HG03045 (cell line): ENCODE data around the gene LMOD3.
A peak's percentile ranks its signal among the peaks of the same experiment; 100 is the strongest.

ENCODE experiments used
- ATAC-seq: cut with Tn5 transposase; IDR thresholded peaks from one replicate; pipeline ENCODE4 v1.9.1; 2021; ENCODE audit warnings: mild to moderate bottlenecking, moderate library complexity; ENCODE audit not compliant: unreplicated experiment

The LMOD3 gene

DNA sequence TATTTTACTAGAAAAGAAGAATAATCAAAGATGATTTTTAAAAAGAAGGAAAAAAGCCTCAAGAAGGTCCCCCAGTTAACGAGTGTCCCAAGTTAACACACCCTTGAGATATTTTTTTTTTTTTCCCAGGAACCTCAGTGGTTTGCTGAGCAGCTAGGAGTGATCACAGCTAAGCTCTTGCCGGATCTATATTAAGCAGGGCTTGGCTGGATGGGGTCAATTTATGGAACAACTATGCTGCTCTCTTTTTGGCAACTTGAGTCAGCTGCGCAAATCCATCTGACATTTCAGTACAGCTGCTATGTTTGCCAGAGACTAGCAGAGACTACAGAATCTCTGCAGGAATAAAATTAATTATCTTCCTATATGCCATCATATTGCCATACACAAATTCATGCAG lies at the start of gene LMOD3:
LMOD3 (minus strand) TSS at position 193 of the 400 bp plus-strand sequence. CDS start 209 bp downstream, outside the sequence.
- ATAC-seq: no peak

DNA sequence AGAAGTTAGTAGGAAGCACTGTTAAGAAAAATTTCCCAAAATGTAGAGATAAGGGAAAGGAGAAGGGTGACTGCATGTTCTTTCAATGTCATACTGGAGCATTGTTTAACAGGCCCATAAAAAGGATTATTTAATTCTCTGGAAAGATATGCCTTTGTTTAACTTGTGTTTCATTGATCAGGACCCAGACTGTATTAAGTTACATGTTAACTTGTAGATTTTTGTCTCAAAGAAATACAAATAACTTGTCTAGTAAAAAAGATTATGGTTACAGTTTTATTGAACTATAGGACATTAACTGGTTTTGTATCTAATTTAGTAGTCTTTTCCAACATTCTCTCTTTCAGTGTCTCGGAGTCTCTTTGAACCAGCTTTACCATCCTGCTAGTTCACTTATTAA lies 49.7 kb upstream of the LMOD3 start:
- ATAC-seq: no peak

DNA sequence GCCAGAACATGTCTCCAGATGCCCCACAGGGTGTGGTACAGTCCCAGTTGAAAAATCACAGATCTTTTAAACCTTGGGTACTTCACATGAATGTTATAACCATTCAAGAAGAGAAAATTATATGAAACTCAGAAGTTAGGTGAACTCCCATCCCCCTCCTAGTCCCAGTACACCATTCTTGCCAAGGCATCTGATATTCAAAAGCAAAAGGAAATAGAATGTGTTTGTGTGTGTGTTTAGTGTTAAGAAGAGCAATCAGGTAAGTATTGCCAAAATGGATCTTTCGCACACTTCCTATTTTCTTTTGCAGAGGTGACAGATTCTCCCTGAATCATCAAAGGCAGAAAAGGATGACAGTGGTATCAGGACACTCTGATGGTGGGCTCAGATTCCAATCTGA lies 44.1 kb upstream of the LMOD3 start:
- no peak for ATAC-seq

- no peak for ATAC-seq
Observed at GRCh38 chr3:69165744-69166143, 43.3 kb upstream of the LMOD3 start.

DNA sequence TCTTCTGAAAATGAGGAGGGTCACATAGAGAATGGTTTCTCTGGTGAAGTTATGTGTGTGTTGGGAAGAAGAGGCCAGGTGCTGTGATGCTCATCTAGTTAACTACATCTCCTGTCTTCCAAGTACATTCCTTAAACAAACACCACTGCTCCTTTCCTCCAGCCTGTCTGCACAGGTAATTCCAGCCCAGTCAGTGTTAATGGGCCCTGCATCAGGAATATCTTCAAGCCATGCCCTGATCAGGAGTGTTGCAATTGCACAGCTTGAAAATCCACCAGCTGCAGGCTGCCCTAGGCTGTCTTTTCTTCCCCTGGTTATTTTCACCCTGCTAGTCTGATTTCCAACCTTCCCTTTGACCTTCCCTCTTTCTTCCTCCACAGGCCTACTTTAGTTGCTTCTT lies 41.9 kb upstream of the LMOD3 start:
- ATAC-seq: no peak

GRCh38 chr3:69162308-69162980 lies 40.0 kb upstream of the LMOD3 start:
- no peak for ATAC-seq

DNA sequence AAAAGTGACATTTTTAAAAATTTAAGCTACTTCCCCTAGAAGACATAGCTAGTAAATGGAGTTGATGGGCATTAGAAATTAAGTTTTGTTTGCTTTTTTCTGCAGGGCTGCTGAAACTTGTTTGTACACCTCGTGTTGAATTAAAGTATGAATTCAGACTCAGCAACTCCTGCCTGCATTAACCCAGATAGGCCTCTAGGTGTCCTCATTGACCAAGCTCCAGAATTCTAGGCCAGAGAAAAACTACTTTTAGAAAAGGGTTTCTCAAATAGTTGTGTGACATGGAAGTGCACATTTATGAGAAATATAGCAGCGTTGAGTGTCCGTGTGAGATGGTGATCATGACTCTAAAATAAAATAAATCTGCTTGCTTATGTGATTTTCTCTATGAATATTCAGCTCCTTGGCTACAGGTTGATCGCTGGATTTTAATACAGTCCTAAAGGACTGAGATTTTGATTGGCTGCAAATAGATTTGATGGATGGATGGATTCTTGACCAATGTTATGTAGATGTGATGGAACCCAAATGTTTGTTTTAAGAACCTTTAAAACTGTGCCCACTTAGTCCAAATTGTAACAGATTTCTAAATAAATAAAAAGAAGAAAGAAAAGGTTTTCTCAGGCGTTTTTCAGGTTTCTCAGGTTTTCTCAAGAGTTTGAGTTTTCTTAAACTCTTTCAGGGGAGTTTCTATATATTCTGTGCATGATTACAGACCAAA lies 39.4 kb upstream of the LMOD3 start:
- ATAC-seq: no peak

- no peak for ATAC-seq
Observed at GRCh38 chr3:69160525-69160924, 38.1 kb upstream of the LMOD3 start.

GRCh38 chr3:69160107-69160506 lies 37.7 kb upstream of the LMOD3 start:
- ATAC-seq: no peak

DNA sequence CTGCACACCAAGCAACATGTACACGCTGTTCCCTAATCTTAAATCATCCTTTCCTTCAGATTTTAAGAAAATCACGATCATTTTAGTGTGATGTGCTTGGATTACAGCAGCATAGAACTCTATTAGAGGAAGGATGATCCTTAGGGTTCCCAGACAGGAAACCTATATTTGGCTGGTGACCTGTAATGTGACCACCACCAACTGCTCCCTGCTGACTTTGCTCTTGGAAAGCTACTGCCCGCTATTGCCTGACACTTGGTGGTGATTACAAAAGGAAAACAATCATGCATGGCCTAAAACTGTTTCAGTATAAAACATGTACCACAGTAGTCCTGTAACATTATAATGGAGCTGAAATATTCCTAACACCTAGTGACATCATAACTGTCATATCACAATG lies 27.2 kb upstream of the LMOD3 start:
- no peak for ATAC-seq

- no peak for ATAC-seq
Observed at GRCh38 chr3:69145688-69146087, 23.3 kb upstream of the LMOD3 start.

- ATAC-seq: no peak
Observed at GRCh38 chr3:69144631-69145245, 22.3 kb upstream of the LMOD3 start.

- ATAC-seq: no peak
Observed at GRCh38 chr3:69143612-69144011, 21.2 kb upstream of the LMOD3 start.

DNA sequence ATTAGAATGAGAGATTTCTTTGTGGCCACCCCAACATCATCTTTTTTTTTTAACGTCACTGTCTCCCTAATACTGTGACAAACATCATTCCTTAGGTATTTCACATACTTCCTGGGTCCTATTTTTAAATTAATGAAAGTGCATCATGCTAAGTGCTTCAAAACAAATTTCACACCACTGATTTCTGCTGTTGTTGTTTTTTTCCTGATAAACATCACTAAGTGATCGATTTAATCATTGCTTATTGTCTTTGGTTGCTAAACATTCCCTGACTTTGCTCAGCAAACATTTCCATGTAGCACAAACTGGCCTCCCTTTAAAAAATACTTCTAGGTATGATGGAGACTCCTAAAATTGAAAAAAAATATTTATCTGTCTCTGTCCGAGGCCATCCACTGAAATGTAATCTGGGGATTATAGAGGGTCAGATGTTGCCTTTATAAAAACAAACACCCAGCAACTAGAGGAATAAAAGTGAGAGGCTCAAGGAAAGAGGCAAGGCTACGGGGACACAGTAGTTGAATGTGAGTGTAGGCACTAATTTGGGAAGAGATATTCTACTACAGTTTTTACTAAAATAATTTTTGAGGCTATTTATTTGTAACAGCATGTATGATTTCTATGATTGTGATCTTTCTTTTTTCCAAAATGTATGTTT lies 20.5 kb upstream of the LMOD3 start:
- no peak for ATAC-seq

- no peak for ATAC-seq
Observed at GRCh38 chr3:69142090-69142489, 19.7 kb upstream of the LMOD3 start.

GRCh38 chr3:69141313-69141712 lies 18.9 kb upstream of the LMOD3 start:
- ATAC-seq: no peak

GRCh38 chr3:69137412-69137811 lies 15.0 kb upstream of the LMOD3 start:
- ATAC-seq: no peak

- no peak for ATAC-seq
Observed at GRCh38 chr3:69137005-69137404, 14.6 kb upstream of the LMOD3 start.

GRCh38 chr3:69130689-69131088 lies 8.3 kb upstream of the LMOD3 start:
- peak; percentile 77 for ATAC-seq

DNA sequence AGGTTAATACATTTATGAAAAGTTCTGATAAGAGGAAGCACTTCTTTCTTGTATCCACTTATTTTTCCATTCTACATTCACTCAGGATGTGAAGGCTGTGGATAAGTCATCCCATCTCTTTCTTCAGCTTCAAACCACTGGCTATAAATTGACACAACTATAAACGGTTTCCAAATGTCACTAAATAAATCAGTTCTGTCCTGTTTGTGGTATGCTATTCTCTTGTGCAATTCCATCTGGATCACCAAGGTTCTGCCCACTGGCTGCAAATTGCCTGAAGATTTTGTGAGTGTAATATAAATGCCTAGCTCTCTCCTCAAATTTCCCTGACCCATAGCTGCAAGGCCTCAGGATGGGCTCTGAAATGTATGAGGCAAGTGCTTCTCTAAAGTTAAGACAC lies 7.1 kb upstream of the LMOD3 start:
- ATAC-seq: no peak

DNA sequence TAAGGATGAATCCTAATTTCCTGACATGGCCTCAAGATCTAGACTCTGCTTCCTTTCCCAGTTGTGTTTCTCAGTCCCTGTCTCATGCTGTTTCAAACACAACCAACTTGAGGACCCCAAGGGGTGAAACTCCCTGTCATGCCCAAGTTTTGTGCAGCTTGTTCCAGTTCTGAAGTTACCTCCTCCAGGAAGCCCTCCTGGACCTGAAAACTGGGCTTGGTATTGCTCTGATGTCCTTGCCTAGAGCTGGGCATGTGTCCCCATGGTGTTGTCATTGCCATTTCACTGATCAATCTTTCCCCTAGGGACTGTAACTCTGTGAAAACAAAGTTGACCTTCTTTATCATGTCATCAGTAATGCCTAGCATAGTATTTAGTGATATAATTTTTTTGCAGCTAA lies 6.1 kb upstream of the LMOD3 start:
- ATAC-seq: no peak

DNA sequence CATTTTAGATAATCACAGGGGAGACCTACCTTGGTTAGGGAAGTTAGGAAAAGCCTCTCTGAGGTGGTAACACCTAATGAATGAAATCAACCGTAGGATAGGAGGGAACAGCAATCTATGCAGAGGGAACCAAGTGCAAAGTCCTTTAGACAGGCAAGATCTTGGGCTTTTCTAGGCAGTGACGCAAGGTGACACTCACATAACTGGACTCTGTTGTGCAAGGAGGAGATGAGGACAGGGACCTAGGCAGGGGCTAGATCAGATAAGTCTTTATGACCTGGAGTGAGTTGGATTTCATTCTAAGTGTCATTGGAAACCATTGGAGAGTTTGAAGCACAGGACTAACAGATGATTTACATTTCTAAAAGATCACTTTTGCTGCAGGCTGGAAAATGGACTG lies 4.6 kb upstream of the LMOD3 start:
- ATAC-seq: no peak
